Activated B cell treated with CpG ODN at 0.5 μM for 24 hours (primary cell): ENCODE results near the gene TUT7. TPM values are rescaled to one million over a fixed set of nuclear protein-coding genes. Genes with fewer than 3 reads are reported as not detected.

Source experiments
- ATAC-seq: fragments of 200-7000 bp; cut with Tn5 transposase; one replicate; pipeline ENCODE4 v1.10.0; 2021; ENCODE audit warnings: low read depth, mild to moderate bottlenecking, moderate library complexity
- CTCF ChIA-PET: fragments of 350-600 bp; sonication (Branson Sonifier 250); formaldehyde crosslinking; loops from one replicate; lab custom pipeline; 2021; ENCODE audit warnings: antibody characterized with exemption; lab: Charles Lee
- POLR2A ChIA-PET: fragments of 350-600 bp; sonication (Branson Sonifier 250); formaldehyde crosslinking; loops from one replicate; lab custom pipeline; 2021; ENCODE audit warnings: antibody characterized with exemption; lab: Charles Lee
- DNase-seq: peaks from one replicate; pipeline ENCODE4 v3.0.0; 2022
- H3K27ac Mint-ChIP-seq: one replicate; pipeline ENCODE4 v1.8.0; 2020; ENCODE audit warnings: mixed read lengths
- H3K27me3 Mint-ChIP-seq: one replicate; pipeline ENCODE4 v1.8.0; 2021; ENCODE audit warnings: mixed read lengths
- H3K36me3 Mint-ChIP-seq: one replicate; pipeline ENCODE4 v1.8.0; 2021; ENCODE audit warnings: low read depth, mixed read lengths
- H3K4me1 Mint-ChIP-seq: one replicate; pipeline ENCODE4 v1.8.0; 2021; ENCODE audit warnings: mixed read lengths
- H3K4me3 Mint-ChIP-seq: one replicate; pipeline ENCODE4 v1.8.0; 2020; ENCODE audit warnings: mild to moderate bottlenecking, mixed read lengths
- H3K9me3 Mint-ChIP-seq: one replicate; pipeline ENCODE4 v1.8.0; 2020; ENCODE audit warnings: mixed read lengths
- CTCF ChIP-seq: fragments of 200-600 bp; IDR thresholded peaks from one replicate; pipeline ENCODE4 v1.8.0; 2022; ENCODE audit warnings: antibody characterized with exemption, mild to moderate bottlenecking
- intact Hi-C: fragments of 100-400 bp; cut with micrococcal nuclease; formaldehyde crosslinking; loops from one replicate; pipeline ENCODE4 v1.15.1; 2024
- total RNA-seq: library from RNA; stranded (reverse); gene quantifications from 2 replicates; pipeline ENCODE4 v1.2.3, GENCODE V29; 2022

TUT7 gene
- total RNA-seq, 1 donor from 2014 or later = 50.4 TPM

GRCh38 chr9:86263876-86264275, 90.3 kb downstream of the TUT7 start:
- ChIA-PET POLR2A (no interaction called here), CTCF (no interaction called here)
- no peak overlapping the region for H3K27ac Mint-ChIP-seq
- no peak for ATAC-seq
- DNase-seq = no peak
- no peaks in the 10 kb centered on the region for H3K4me1 Mint-ChIP-seq
- H3K36me3 Mint-ChIP-seq = peaks cover 43% of the 10 kb centered on the region
- H3K4me3 Mint-ChIP-seq = no peak overlapping the region
- TF ChIP-seq CTCF = no peak
- no peaks in the 10 kb centered on the region for H3K9me3 Mint-ChIP-seq
- intact Hi-C loops = no loop called here
- H3K27me3 Mint-ChIP-seq = no peaks in the 10 kb centered on the region

GRCh38 chr9:86262492-86262891, 91.7 kb downstream of the TUT7 start:
- DNase-seq (no peak), ATAC-seq (no peak)
- intact Hi-C loops = no loop called here
- H3K27ac Mint-ChIP-seq = no peak overlapping the region
- H3K36me3 Mint-ChIP-seq = peaks cover 40% of the 10 kb centered on the region
- no peaks in the 10 kb centered on the region for H3K4me1 Mint-ChIP-seq
- no peak overlapping the region for H3K4me3 Mint-ChIP-seq
- H3K9me3 Mint-ChIP-seq = no peaks in the 10 kb centered on the region
- no peak for TF ChIP-seq CTCF
- ChIA-PET CTCF (no interaction called here), POLR2A (no interaction called here)
- H3K27me3 Mint-ChIP-seq = no peaks in the 10 kb centered on the region

- ATAC-seq (no peak), DNase-seq (no peak)
- Mint-ChIP-seq H3K27me3 (no peaks in the 10 kb centered on the region), H3K27ac (no peak within 1 kb of the TSS), H3K36me3 (peaks cover 26% of the 10 kb centered on the region), H3K9me3 (no peaks in the 10 kb centered on the region), H3K4me1 (no peaks in the 10 kb centered on the region), H3K4me3 (no peak within 1 kb of the TSS)
- POLR2A ChIA-PET = no interaction called here
- CTCF ChIA-PET = no interaction called here
- intact Hi-C loops = no loop called here
- no peak for TF ChIP-seq CTCF
Measured at GRCh38 chr9:86259557-86259956, 94.7 kb downstream of the TUT7 start, which contains the start of gene C9orf153. TSS of gene C9orf153 (minus strand) at chr9:86259657. CDS start at chr9:86229603, 30,054 bp downstream.

GRCh38 chr9:86257391-86257790, 96.8 kb downstream of the TUT7 start:
- no peak overlapping the region for H3K4me3 Mint-ChIP-seq
- H3K27ac Mint-ChIP-seq = no peak overlapping the region
- POLR2A ChIA-PET = no interaction called here
- TF ChIP-seq CTCF = no peak
- ATAC-seq = no peak
- H3K4me1 Mint-ChIP-seq = no peaks in the 10 kb centered on the region
- H3K36me3 Mint-ChIP-seq = peaks cover 7% of the 10 kb centered on the region
- H3K27me3 Mint-ChIP-seq = no peaks in the 10 kb centered on the region
- intact Hi-C loops = no loop called here
- DNase-seq = no peak
- CTCF ChIA-PET = interaction anchor here (1.5 kb wide), 1 partner anchor 19 kb away, joined by 4 read pairs; no protein-coding TSS in a partner anchor
- peaks cover 6% of the 10 kb centered on the region for H3K9me3 Mint-ChIP-seq

- POLR2A ChIA-PET = no interaction called here
- no peak for TF ChIP-seq CTCF
- peaks cover 3% of the 10 kb centered on the region for H3K36me3 Mint-ChIP-seq
- no peaks in the 10 kb centered on the region for H3K27me3 Mint-ChIP-seq
- H3K4me1 Mint-ChIP-seq = no peaks in the 10 kb centered on the region
- intact Hi-C loops = no loop called here
- DNase-seq (no peak), ATAC-seq (no peak)
- peaks cover 9% of the 10 kb centered on the region for H3K9me3 Mint-ChIP-seq
- CTCF ChIA-PET = interaction anchor here (0.5 to 1.5 kb wide), 2 partner anchors 18 to 54 kb away, joined by 3 to 4 read pairs; no protein-coding TSS in a partner anchor
- no peak overlapping the region for H3K4me3 Mint-ChIP-seq
- no peak overlapping the region for H3K27ac Mint-ChIP-seq
Measured at GRCh38 chr9:86256653-86257052, 97.6 kb downstream of the TUT7 start.
